HepG2 (cell line): ENCODE measurements around the gene UPF3A. TPM values are rescaled to one million over a fixed set of nuclear protein-coding genes. Genes with fewer than 3 reads are reported as not detected.
A peak's percentile ranks its signal among the peaks of the same experiment; 100 is the strongest.

Experiments used
- ATF3 ChIP-seq: sonication (generic); formaldehyde crosslinking; IDR thresholded peaks from 2 replicates; pipeline ENCODE4 v1.4.0; 2020; ENCODE audit warnings: missing genetic modification reagents
- ATRX ChIP-seq: sonication (generic); formaldehyde crosslinking; IDR thresholded peaks from 2 replicates; pipeline ENCODE4 v1.4.0; 2020; ENCODE audit warnings: missing genetic modification reagents, borderline replicate concordance
- EEA1 ChIP-seq: sonication (generic); formaldehyde crosslinking; IDR thresholded peaks from 2 replicates; pipeline ENCODE4 v1.5.1; 2020; ENCODE audit warnings: mild to moderate bottlenecking, missing genetic modification reagents, borderline replicate concordance
- HNRNPK ChIP-seq: fragments of 200-400 bp; formaldehyde crosslinking; IDR thresholded peaks from 2 replicates; pipeline ENCODE4 v1.6.1; 2018; ENCODE audit warnings: low read length, low read depth, moderate library complexity, mild to moderate bottlenecking; ENCODE audit not compliant: poor library complexity, severe bottlenecking
- KAT2B ChIP-seq: fragments of 150-350 bp; IDR thresholded peaks from 2 replicates; pipeline ENCODE4 v1.6.1; 2014; ENCODE audit warnings: low read depth, low read length, borderline replicate concordance
- KAT8 ChIP-seq: IDR thresholded peaks from 2 replicates; pipeline ENCODE4 v1.6.1; 2016; ENCODE audit warnings: missing genetic modification reagents, missing compliant biosample characterization
- MED13 ChIP-seq: sonication (generic); formaldehyde crosslinking; IDR thresholded peaks from 2 replicates; pipeline ENCODE4 v1.5.0; 2020; ENCODE audit warnings: missing genetic modification reagents
- PHF21A ChIP-seq: sonication (generic); formaldehyde crosslinking; IDR thresholded peaks from 2 replicates; pipeline ENCODE4 v1.5.0; 2020; ENCODE audit warnings: mild to moderate bottlenecking, missing genetic modification reagents
- SMAD9 ChIP-seq: sonication (generic); formaldehyde crosslinking; IDR thresholded peaks from 2 replicates; pipeline ENCODE4 v1.5.1; 2020; ENCODE audit warnings: mild to moderate bottlenecking, missing genetic modification reagents
- SNAI1 ChIP-seq: sonication (generic); formaldehyde crosslinking; IDR thresholded peaks from 2 replicates; pipeline ENCODE4 v1.5.0; 2020; ENCODE audit warnings: mild to moderate bottlenecking, missing genetic modification reagents, borderline replicate concordance
- ZMYM2 ChIP-seq: sonication (generic); formaldehyde crosslinking; IDR thresholded peaks from 2 replicates; pipeline ENCODE4 v1.8.0; 2022; ENCODE audit warnings: mild to moderate bottlenecking, missing genetic modification reagents
- ZNF230 ChIP-seq: sonication (generic); formaldehyde crosslinking; IDR thresholded peaks from 2 replicates; pipeline ENCODE4 v1.4.0; 2020; ENCODE audit warnings: mild to moderate bottlenecking, missing genetic modification reagents
- ZNF251 ChIP-seq: sonication (generic); formaldehyde crosslinking; IDR thresholded peaks from 2 replicates; pipeline ENCODE4 v1.9.0; 2021; ENCODE audit warnings: mild to moderate bottlenecking, missing genetic modification reagents
- ZNF605 ChIP-seq: sonication (generic); formaldehyde crosslinking; IDR thresholded peaks from 2 replicates; pipeline ENCODE4 v1.8.0; 2022; ENCODE audit warnings: mild to moderate bottlenecking, missing genetic modification reagents
- ZNF607 ChIP-seq: sonication (generic); formaldehyde crosslinking; IDR thresholded peaks from 2 replicates; pipeline ENCODE4 v1.5.1; 2020; ENCODE audit warnings: missing genetic modification reagents, mild to moderate bottlenecking, borderline replicate concordance
- ZNF678 ChIP-seq: sonication (generic); formaldehyde crosslinking; IDR thresholded peaks from 2 replicates; pipeline ENCODE4 v1.4.0; 2020; ENCODE audit warnings: mild to moderate bottlenecking, missing genetic modification reagents
- ZNF724P ChIP-seq: sonication (generic); formaldehyde crosslinking; IDR thresholded peaks from 2 replicates; pipeline ENCODE4 v1.8.0; 2022; ENCODE audit warnings: missing genetic modification reagents, borderline replicate concordance
- ZNF780A ChIP-seq: sonication (generic); formaldehyde crosslinking; IDR thresholded peaks from 2 replicates; pipeline ENCODE4 v1.8.0; 2022; ENCODE audit warnings: mild to moderate bottlenecking, missing genetic modification reagents, moderate library complexity
- polyA plus RNA-seq, 8 experiments: library from polyadenylated mRNA; depleted of rRNA in 3 of 8; stranded (reverse) in 7 of 8; unstranded in 1 of 8; fragments of >200 nt; fragmentation: Illumina TruSeq in 4 of 8; extraction: Trizol in 4 of 8; gene quantifications; 2 replicates each; pipeline versions ENCODE4 v1.2.1 to v1.2.3, GENCODE V29; 2011 to 2016; ENCODE audit warnings: low read depth in 4 of 8, missing spikeins in 1 of 8, mixed read lengths in 1 of 8; ENCODE audit not compliant: insufficient read depth in 1 of 8
- total RNA-seq, 5 experiments: library from RNA; depleted of rRNA; stranded (reverse); fragments of >200 nt; fragmentation: Illumina TruSeq; extraction: Trizol; gene quantifications; 2 replicates each; pipeline ENCODE4 v1.2.3, GENCODE V29; 2016; ENCODE audit warnings: low read depth in 1 of 5
- TF ChIP-seq, protein P1 (sequence below): IDR thresholded peaks from 2 replicates; pipeline ENCODE4 v1.6.1; 2016; ENCODE audit warnings: missing compliant biosample characterization, missing genetic modification reagents, borderline replicate concordance
- TF ChIP-seq, protein P2 (sequence below): sonication (generic); formaldehyde crosslinking; IDR thresholded peaks from 2 replicates; pipeline ENCODE4 v1.4.0; 2020; ENCODE audit warnings: missing genetic modification reagents, borderline replicate concordance
- TF ChIP-seq, protein P3 (sequence below): sonication (generic); formaldehyde crosslinking; IDR thresholded peaks from 2 replicates; pipeline ENCODE4 v1.5.0; 2020; ENCODE audit warnings: missing genetic modification reagents
- TF ChIP-seq, protein P4 (sequence below): sonication (generic); formaldehyde crosslinking; IDR thresholded peaks from 2 replicates; pipeline ENCODE4 v1.4.0; 2020; ENCODE audit warnings: mild to moderate bottlenecking, missing genetic modification reagents

Gene UPF3A
- total and polyA plus RNA-seq, 2 of the 13 experiments (the other 11 are each of a cell fraction or from before 2014, with no cell fraction given), result 60.2 to 63.8 TPM

GRCh38 chr13:114234645-114235421 is 46.6 kb upstream of the UPF3A start, which contains the start of gene CDC16 (continued):
- TF ChIP-seq, protein P1, sequence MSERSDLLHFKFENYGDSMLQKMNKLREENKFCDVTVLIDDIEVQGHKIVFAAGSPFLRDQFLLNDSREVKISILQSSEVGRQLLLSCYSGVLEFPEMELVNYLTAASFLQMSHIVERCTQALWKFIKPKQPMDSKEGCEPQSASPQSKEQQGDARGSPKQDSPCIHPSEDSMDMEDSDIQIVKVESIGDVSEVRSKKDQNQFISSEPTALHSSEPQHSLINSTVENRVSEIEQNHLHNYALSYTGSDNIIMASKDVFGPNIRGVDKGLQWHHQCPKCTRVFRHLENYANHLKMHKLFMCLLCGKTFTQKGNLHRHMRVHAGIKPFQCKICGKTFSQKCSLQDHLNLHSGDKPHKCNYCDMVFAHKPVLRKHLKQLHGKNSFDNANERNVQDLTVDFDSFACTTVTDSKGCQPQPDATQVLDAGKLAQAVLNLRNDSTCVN, result peak; percentile 82; the same call in 1 of the 2 replicates
- TF ChIP-seq ZMYM2 (CRISPR knock-in tag) (no peak), SMAD9 (CRISPR knock-in tag) (no peak), ZNF251 (CRISPR knock-in tag) (no peak), KAT2B (no peak), SNAI1 (peak; percentile 59; the same call in 1 of the 2 replicates), ZNF780A (CRISPR knock-in tag) (peak; percentile 34; the same call in 1 of the 2 replicates), ZNF605 (CRISPR knock-in tag) (peak; percentile 90), ATRX (CRISPR knock-in tag) (no peak), HNRNPK (peak; percentile 90), KAT8 (CRISPR knock-in tag) (peak; percentile 89), ZNF230 (CRISPR knock-in tag) (peak; percentile 35; the same call in 1 of the 2 replicates), EEA1 (CRISPR knock-in tag) (peak; percentile 92), MED13 (CRISPR knock-in tag) (peak; percentile 71; the same call in 1 of the 2 replicates), ATF3 (CRISPR knock-in tag) (peak; percentile 46), PHF21A (CRISPR knock-in tag) (peak; percentile 17; the same call in 1 of the 2 replicates), ZNF724P (CRISPR knock-in tag) (peak; percentile 94), ZNF678 (CRISPR knock-in tag) (no peak), ZNF607 (CRISPR knock-in tag) (peak; percentile 76)
- TF ChIP-seq, protein P2, sequence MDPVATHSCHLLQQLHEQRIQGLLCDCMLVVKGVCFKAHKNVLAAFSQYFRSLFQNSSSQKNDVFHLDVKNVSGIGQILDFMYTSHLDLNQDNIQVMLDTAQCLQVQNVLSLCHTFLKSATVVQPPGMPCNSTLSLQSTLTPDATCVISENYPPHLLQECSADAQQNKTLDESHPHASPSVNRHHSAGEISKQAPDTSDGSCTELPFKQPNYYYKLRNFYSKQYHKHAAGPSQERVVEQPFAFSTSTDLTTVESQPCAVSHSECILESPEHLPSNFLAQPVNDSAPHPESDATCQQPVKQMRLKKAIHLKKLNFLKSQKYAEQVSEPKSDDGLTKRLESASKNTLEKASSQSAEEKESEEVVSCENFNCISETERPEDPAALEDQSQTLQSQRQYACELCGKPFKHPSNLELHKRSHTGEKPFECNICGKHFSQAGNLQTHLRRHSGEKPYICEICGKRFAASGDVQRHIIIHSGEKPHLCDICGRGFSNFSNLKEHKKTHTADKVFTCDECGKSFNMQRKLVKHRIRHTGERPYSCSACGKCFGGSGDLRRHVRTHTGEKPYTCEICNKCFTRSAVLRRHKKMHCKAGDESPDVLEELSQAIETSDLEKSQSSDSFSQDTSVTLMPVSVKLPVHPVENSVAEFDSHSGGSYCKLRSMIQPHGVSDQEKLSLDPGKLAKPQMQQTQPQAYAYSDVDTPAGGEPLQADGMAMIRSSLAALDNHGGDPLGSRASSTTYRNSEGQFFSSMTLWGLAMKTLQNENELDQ (CRISPR knock-in tag), result 0 out of 2 replicates have a peak, but pooled peaks have one; percentile 49
- TF ChIP-seq, protein P3, sequence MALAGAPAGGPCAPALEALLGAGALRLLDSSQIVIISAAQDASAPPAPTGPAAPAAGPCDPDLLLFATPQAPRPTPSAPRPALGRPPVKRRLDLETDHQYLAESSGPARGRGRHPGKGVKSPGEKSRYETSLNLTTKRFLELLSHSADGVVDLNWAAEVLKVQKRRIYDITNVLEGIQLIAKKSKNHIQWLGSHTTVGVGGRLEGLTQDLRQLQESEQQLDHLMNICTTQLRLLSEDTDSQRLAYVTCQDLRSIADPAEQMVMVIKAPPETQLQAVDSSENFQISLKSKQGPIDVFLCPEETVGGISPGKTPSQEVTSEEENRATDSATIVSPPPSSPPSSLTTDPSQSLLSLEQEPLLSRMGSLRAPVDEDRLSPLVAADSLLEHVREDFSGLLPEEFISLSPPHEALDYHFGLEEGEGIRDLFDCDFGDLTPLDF (CRISPR knock-in tag), result peak; percentile 43; the same call in 1 of the 2 replicates
- TF ChIP-seq, protein P4, sequence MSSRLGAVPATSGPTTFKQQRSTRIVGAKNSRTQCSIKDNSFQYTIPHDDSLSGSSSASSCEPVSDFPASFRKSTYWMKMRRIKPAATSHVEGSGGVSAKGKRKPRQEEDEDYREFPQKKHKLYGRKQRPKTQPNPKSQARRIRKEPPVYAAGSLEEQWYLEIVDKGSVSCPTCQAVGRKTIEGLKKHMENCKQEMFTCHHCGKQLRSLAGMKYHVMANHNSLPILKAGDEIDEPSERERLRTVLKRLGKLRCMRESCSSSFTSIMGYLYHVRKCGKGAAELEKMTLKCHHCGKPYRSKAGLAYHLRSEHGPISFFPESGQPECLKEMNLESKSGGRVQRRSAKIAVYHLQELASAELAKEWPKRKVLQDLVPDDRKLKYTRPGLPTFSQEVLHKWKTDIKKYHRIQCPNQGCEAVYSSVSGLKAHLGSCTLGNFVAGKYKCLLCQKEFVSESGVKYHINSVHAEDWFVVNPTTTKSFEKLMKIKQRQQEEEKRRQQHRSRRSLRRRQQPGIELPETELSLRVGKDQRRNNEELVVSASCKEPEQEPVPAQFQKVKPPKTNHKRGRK (CRISPR knock-in tag), result no peak
